ENCODE measurements around the gene RAB17. TPM values are rescaled to one million over a fixed set of nuclear protein-coding genes. Genes with fewer than 3 reads are reported as not detected.

The RAB17 gene
- polyA plus RNA-seq, 1 donor (not counting 4 experiments of a cell fraction or from before 2014, with no cell fraction given), result 2.4 TPM

GRCh38 chr2:237593036-237593435 lies 2.5 kb upstream of the RAB17 start:
- H2AFZ ChIP-seq (ENCODE audit: control insufficient read depth, low read length), result no peak overlapping the region
- H3K9ac ChIP-seq (ENCODE audit: control insufficient read depth, extremely low read depth, insufficient read depth, low read length), result no peak overlapping the region
- no peak overlapping the region for H3K4me3 ChIP-seq (ENCODE audit: control insufficient read depth in 2 of 3, extremely low read depth in 1 of 3, insufficient read depth in 2 of 3, low read depth in 1 of 3, low read length in 3 of 3)
- no peaks in the 10 kb centered on the region for H3K27me3 ChIP-seq (ENCODE audit: control insufficient read depth, extremely low read depth, insufficient read depth, low read length)
- no peak overlapping the region for H3K27ac ChIP-seq (ENCODE audit: control insufficient read depth, insufficient read depth, low read length)
- TF ChIP-seq EZH2 (IDR thresholded peaks at IDR 0.05; ENCODE audit: low read length) (no peak), CTCF (optimal IDR thresholded peaks at IDR 0.05 in 1 of 3, IDR thresholded peaks at IDR 0.05 in 1 of 3, conservative IDR thresholded peaks at IDR 0.05 in 1 of 3; ENCODE audit: extremely low read depth in 1 of 3, insufficient read depth in 2 of 3, low read length in 3 of 3) (no peak)
- H4K20me1 ChIP-seq (ENCODE audit: control insufficient read depth, extremely low read depth, insufficient read depth, low read length), result no peaks in the 10 kb centered on the region
- no peak overlapping the region for H3K4me2 ChIP-seq (ENCODE audit: control insufficient read depth, extremely low read depth, insufficient read depth, low read depth, low read length)
- no peaks in the 10 kb centered on the region for H3K9me3 ChIP-seq (ENCODE audit: control insufficient read depth, low read depth, low read length)
- DNase-seq (ENCODE audit: low read depth, low spot score), result no peak
- no peaks in the 10 kb centered on the region for H3K36me3 ChIP-seq (ENCODE audit: control insufficient read depth in 2 of 2, extremely low read depth in 1 of 2, insufficient read depth in 2 of 2, low read length in 2 of 2)
- FAIRE-seq, result no peak
- peaks cover 19% of the 10 kb centered on the region for H3K4me1 ChIP-seq (ENCODE audit: control insufficient read depth, extremely low read depth, insufficient read depth, low read length)
- dilution Hi-C loops (cut with MboI; ENCODE audit: extremely low pct_ligation_motif_present, low sequenced_read_pairs), result no loop called here
- H3K9me1 ChIP-seq (ENCODE audit: control insufficient read depth, extremely low read depth, insufficient read depth, low read length), result no peaks in the 10 kb centered on the region
- H3K79me2 ChIP-seq (ENCODE audit: control insufficient read depth, insufficient read depth, low read length), result no peaks in the 10 kb centered on the region

- Histone ChIP-seq H3K79me2 (ENCODE audit: control insufficient read depth, insufficient read depth, low read length) (no peaks in the 10 kb centered on the region), H3K9me3 (ENCODE audit: control insufficient read depth, low read depth, low read length) (no peaks in the 10 kb centered on the region), H4K20me1 (ENCODE audit: control insufficient read depth, extremely low read depth, insufficient read depth, low read length) (no peaks in the 10 kb centered on the region), H3K9me1 (ENCODE audit: control insufficient read depth, extremely low read depth, insufficient read depth, low read length) (no peaks in the 10 kb centered on the region), H3K9ac (ENCODE audit: control insufficient read depth, extremely low read depth, insufficient read depth, low read length) (no peak overlapping the region), H3K4me3 (ENCODE audit: control insufficient read depth in 2 of 3, extremely low read depth in 1 of 3, insufficient read depth in 2 of 3, low read depth in 1 of 3, low read length in 3 of 3) (no peak overlapping the region), H2AFZ (ENCODE audit: control insufficient read depth, low read length) (no peak overlapping the region), H3K27me3 (ENCODE audit: control insufficient read depth, extremely low read depth, insufficient read depth, low read length) (no peaks in the 10 kb centered on the region), H3K36me3 (ENCODE audit: control insufficient read depth in 2 of 2, extremely low read depth in 1 of 2, insufficient read depth in 2 of 2, low read length in 2 of 2) (no peaks in the 10 kb centered on the region), H3K27ac (ENCODE audit: control insufficient read depth, insufficient read depth, low read length) (no peak overlapping the region), H3K4me2 (ENCODE audit: control insufficient read depth, extremely low read depth, insufficient read depth, low read depth, low read length) (no peak overlapping the region), H3K4me1 (ENCODE audit: control insufficient read depth, extremely low read depth, insufficient read depth, low read length) (peaks cover 19% of the 10 kb centered on the region)
- FAIRE-seq (no peak), DNase-seq (ENCODE audit: low read depth, low spot score) (no peak)
- TF ChIP-seq CTCF (optimal IDR thresholded peaks at IDR 0.05 in 1 of 3, IDR thresholded peaks at IDR 0.05 in 1 of 3, conservative IDR thresholded peaks at IDR 0.05 in 1 of 3; ENCODE audit: extremely low read depth in 1 of 3, insufficient read depth in 2 of 3, low read length in 3 of 3) (no peak), EZH2 (IDR thresholded peaks at IDR 0.05; ENCODE audit: low read length) (no peak)
- dilution Hi-C loops (cut with MboI; ENCODE audit: extremely low pct_ligation_motif_present, low sequenced_read_pairs), result no loop called here
Measured at GRCh38 chr2:237592425-237592980, 2.0 kb upstream of the RAB17 start.

Data from keratinocyte (primary cell).